HG02885 (cell line): Measurements from ENCODE around the gene CTBP2.

Source experiments
- ATAC-seq: cut with Tn5 transposase; IDR thresholded peaks from one replicate; pipeline ENCODE4 v1.9.1; 2021; ENCODE audit warnings: mild to moderate bottlenecking; ENCODE audit not compliant: unreplicated experiment, poor library complexity

CTBP2 gene

DNA sequence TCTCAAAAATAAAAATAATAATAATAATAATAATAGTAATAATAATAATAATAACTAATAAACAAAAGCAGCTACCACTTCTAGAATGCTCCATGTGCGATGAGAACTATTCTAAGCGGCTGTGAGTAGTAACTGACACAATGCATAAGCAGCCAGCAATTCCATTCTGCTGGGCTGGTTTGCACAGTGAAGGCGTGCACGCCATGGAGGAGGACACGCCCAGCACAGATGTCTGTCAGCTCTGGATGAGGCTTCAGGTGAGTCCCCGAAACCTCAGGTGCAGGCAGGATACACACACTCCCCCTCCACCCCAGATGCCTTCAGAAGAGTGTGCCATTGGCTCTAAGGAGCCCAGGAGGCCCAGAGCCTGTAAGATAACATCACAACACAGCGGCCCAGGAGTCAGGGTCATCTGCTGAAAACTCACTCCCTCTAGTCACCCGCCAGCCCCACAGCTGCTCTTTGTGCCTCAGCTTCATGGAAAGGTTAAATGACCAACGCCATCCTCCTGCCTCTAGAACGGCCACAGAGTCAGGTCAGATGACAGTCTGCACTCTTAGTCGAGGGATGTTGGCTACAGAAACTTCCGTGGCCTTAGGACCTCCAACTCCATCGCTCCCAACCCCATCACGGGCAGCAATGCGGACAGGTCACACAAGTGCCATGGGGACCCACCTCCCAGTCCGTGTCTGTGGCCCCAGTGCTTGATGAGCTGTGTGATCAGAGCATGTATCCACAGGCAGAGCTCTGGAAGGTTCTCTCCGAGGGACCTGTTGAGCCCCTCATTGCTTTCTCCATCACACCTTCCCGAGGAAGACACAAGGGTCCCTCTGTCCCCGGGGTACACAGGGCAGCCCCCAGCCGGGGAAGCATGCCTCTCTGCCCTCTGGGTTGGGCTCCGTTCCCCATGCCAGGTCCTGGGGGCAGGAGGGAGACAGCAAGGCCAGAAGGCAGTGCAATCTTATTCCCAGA, 103.9 kb downstream of the CTBP2 start:
- ATAC-seq = no peak

- no peak for ATAC-seq
These were observed 104.9 kb downstream of the CTBP2 start for GRCh38 chr10:125055446-125055845.

DNA sequence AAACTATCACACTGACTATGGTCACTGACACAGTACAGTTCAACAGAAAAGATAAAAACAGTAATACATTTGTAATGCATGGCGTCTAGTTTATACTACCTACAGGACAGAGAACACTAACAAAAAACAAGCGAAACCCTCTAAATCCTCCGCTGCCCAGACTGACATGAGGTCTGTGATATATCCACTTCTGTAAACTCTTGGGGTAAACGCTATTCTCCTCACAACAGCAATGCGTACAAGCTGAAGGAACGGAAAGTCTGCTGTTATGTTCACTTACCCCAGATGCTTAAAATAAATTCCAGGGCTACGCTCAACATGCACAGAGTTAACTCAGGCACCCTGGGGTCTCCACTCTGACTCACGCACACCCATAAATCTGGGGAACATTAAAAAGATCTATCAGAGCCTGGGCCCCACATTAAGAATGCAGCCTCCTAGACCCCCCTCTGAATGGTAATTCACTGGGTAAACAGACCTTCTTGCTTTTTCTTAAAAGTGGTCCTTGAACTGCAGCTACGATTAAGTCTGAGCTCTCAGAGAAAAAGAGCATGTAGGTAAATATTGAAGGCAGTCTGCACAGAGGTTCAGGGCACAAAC, 105.6 kb downstream of the CTBP2 start:
- ATAC-seq = no peak

DNA sequence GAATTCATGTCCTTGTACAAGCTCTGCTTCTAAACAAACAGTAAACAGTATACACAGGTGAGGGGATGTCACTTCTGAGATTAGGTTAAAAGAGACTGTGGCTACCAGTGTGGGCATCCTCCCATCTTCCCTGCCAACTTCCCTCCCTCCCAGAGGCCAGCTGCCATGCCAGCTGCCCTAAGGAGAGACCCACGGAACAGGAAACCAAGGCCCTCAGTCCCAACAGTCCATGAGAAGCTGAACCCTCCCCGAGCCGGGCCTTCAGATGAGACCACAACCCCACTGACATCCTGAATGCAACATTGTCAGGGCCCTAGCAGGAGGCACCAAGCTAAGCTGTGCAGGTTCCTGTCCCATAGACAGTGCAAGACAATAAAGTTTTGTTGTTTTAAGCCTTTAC, 106.1 kb downstream of the CTBP2 start:
- ATAC-seq = no peak

GRCh38 chr10:125052146-125052545, 108.2 kb downstream of the CTBP2 start:
- no peak for ATAC-seq

GRCh38 chr10:125050383-125050782, 110.0 kb downstream of the CTBP2 start:
- ATAC-seq = no peak

DNA sequence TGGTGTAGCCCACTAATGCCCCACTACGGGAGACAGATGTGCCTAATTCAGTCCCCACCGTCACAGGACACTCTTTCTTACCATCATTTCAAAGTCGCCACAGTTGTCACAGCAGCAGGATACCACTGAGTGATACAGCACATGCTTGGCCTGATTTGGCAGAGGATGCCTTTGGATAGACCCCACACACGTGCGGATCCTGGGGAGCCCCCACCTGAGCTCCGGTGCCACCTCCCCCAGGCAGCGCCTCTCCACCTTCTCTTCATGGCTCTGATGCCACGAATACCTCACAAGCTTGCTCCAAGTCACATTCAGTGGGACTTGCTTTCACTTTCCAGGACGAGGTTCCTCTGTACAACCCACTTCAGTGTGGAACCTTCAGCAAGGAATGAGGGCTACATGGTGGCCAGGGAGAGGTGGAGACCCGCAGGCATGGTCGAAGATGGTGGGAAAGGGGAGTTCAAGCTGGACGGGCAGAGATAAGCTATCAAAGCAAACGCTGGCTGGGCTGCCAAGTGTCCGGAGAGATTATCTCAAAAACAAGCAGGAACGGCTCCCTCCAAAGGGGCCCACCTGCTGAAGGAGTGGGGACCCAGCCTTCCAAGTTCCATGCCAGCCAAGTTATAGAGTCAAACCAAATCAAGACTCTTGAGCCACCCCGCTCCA, 111.0 kb downstream of the CTBP2 start:
- no peak for ATAC-seq

DNA sequence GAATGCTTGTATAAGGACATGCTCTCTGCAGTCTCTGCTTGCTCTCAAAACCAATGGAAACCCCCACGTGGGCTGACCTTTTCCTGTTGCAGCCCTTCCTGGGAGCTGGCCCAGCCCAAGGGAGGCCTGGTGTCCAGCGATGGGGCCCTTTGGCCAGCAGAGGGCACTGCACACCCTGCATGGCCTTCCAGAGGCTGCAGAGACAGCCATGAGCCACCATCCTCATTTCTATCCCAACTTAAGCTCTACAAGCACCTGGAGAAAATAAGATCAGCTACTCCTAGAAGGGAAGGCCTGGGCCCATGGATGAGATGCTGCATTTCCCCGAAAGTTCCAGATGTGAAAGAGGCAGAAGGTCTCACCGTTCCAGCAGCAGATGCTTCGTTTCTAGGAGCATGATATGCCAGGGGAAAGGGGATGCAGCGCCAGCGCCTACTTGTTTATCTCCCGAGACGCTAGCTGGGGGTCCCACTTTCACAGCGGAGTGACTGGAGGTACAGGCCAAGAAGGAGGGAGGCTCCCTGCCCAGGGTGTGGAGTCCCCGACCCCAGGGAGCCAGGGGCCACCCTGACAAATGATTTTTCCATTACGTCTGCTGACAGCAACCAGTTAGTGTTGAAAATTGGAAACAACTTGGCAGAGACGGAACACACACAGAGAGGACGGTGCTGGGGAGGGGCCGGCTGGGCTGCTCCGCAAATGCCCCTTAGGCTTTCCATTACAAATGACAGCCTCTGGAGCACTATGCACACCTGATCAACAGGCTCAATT, 112.1 kb downstream of the CTBP2 start:
- ATAC-seq = peak; percentile 90

DNA sequence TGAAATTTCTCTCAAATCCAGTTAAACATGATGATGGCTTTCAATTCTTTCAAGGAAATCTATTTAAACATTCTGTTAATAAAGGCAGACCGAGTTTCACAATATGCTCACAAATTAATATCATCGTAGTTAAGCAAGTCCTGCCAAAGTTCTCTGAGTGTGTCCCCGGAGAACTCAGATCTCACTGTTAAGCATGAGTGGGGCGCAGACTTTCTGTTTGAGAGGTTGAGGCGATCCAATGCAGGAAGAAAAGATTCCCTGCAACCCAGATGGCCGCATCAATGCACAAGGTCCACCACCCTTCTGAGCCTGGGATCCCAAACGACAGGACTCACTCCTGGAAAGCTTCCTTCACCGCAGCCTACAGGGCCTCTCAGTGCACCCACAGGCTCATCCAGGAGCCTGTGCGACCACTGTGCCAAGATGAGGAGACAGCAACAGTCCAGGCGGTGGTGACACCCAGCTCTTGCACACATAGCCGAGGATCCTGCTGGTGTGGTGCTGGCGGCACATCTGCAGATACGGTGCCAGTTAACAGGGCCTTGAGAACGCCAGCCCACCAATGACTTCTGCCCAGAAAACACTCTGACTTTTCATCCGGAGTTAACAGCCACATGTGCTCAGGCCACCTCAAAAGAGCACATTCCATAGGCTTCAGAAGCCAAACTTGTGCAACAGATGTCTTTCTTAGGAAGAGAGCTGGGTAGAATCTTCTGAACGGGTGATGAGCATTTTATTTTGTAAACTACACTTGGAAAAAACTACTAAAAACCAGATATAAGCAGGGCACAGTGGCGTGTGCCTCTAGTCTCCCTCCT, 116.3 kb downstream of the CTBP2 start:
- no peak for ATAC-seq

DNA sequence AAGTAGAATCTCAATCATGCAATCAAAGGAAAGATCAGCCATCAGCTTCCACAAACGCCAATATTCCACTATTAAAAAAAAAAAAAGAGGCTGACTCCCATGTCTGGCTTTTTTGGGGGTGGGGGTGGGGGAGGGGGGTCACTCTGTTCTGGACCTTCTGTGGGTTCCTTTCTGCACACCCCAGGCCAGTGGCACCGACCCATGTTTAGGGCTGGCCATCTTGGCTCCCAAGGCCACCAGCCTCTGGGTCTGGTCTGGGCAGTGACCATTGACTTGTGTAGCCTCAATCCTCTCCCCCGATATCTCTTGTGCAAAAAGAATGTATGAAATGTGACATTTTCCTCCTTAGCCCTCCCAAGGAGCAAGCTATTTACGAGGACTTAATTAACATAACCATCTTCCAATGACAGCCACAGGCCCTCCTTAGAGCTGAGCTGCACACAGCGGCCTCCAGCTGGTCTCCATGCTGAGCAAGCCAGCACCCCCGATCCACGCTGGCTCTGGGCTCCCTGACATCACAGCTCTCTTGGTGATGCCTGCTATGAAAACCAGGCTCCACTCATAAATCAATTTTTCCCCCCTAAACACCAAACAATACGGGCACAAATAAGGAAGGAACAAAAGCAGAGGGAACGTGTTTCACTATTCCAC, 118.4 kb downstream of the CTBP2 start:
- no peak for ATAC-seq

DNA sequence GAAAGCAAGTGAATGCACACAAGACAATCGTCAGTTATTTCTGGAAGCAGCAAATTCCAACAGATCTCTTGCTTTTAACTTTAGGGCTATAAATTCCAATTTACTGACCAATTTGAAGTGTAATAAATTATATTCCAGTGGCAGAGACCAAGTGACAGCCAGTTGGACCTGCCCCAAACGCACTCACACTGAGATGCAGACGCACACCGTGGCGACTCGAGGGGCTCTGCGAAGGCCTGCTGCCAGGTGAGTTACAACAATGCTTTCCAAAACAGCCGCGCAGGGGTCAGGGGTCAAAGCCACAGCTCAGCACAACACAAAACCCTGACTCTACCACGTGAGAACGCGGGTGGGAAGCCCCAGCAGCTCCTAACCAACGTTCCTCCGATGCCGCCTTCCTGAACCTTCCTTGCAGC, 121.0 kb downstream of the CTBP2 start:
- ATAC-seq = no peak

GRCh38 chr10:125038637-125039036, 121.7 kb downstream of the CTBP2 start:
- ATAC-seq = no peak

- no peak for ATAC-seq
These were observed 123.1 kb downstream of the CTBP2 start for GRCh38 chr10:125037145-125037877.

DNA sequence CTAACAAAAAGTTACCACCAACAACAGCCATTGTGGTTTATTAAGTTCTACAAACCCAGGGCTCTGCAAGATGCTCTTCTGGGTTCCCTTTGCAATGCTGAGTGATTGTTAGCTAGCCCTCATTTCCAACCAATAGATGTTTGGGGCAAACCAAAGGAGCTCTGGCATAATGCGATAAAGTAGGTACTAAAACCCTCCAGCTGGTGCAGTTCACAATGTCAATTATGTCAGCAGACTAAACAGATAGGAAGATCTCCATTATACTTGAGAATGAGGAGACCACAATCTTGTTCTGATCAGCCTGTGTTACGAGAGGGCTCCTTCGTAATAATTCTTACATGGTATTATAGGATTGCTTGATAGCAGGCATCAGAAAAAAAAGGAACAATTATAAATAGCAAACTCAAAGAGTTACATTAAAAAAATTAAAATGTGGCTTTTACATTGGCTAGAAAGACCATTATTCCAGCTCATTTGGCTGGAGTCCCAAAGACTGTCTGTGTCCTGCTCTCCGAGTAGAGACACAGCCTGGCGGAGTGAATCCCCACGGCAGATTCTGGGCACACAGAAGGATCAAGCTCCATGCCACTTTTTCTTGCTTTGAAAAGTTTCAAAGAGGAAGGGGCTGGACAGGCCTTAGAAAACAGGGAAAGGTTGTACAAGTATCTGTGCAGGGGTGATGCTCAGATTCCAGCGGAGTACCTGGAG, 124.6 kb downstream of the CTBP2 start:
- no peak for ATAC-seq

DNA sequence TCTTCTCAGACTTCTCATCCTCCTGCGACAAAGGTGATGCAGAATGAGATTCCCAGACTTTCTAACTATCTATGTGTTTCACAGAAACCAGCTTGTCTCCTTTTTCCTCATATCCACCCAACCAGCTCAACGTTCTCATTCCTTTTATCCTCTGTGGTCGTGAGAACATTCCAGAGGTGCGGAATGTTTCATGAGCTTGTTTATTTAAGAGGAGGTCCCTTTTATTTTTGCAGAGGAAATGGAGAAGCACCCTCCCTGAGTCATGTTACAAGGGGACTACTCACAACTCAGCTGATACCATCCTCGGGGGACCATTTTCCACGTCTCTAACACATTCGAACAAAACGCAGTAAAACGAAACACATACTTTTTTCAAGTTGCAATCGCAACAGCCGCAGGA, 125.2 kb downstream of the CTBP2 start:
- no peak for ATAC-seq

DNA sequence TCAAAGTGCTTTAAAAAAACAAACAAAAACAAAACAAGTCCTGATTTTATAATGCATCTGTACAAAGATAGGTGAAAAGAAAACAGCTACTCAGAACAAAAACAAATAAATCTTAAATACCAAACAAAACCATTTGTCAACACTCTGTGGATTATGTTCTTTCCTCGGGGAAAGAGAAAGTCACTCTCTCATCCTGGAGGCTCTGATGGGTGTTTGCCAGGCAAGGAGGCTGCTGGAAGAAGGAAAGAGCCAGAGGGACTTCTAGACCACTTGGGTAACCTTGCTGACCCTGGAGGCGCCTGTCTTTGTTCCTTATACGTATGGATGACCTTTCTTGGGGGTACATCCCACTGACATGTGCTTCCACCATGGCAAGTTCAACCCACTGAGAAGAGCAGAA, 125.7 kb downstream of the CTBP2 start:
- no peak for ATAC-seq

DNA sequence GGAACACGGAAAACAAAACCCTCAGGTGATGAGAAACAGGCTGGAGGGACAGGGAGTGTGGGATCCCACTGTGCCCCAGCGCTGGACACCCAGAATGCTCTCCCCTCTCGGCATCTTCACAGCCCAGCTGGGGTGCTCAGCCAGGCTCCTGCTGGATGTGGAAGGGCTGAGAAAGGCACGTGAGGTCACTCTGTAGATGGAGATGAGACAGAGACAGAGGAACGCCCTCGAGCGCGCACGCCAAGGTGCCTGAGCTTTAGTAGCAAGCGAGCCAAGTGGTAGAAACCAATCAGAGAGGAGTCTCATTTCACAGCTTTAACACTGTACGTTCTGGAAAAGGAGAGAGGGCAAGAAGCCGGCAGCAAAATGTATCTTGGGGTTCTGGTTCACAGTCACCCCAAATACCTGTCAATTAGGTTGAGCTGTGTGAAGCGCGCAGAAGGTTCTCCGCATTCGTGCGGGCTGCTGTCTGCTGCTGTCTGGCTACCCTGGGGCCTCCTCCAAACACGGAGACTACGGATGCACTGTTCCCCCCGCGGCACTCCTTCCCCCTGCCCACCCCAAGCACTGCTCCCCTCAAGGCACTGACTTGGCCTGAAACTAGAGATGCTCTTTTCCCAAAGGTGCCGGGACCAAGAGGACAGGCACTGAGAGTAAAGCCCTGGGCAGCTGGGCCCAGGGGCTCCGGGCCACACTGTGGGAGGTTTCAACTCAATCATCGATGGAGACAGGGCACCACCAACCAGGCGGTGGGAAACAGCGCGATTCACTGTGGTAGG, 127.0 kb downstream of the CTBP2 start:
- ATAC-seq = no peak
